DOHH2 (cell line): ENCODE results near the gene PCCA.

Experiments used
- EZH2phosphoT487 ChIP-seq: fragments of 200-600 bp; sonication (generic); IDR thresholded peaks from 2 replicates; pipeline ENCODE4 v1.6.1; 2017; ENCODE audit warnings: borderline replicate concordance, mild to moderate bottlenecking, antibody characterized with exemption, low read length, moderate library complexity, mixed read lengths
- TF ChIP-seq, protein P1 (sequence below): fragments of 200-600 bp; sonication (generic); IDR thresholded peaks from one replicate; pipeline ENCODE4 v1.5.1; 2014; ENCODE audit warnings: antibody characterized with exemption, mild to moderate bottlenecking, low read depth, low read length; ENCODE audit not compliant: poor library complexity, severe bottlenecking

DNA sequence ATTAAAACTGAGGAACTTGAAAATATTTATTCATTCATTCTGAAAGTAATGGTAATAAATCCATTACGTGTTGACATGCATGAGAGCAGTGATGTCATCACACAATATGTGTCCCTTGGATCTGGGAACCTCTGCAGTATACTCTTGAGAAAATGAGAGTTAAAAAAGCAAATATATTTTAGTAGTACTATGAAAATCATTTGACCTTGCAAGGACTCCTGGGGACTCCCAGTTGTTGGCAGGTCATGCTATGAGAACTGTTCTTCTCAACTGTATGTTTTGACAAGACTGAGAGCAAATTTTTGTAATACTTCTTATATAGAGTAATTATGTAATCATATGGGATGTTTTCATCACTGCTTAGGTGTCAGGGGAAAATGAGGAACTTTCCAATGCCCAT lies 249.4 kb downstream of the PCCA start:
- TF ChIP-seq, protein P1, sequence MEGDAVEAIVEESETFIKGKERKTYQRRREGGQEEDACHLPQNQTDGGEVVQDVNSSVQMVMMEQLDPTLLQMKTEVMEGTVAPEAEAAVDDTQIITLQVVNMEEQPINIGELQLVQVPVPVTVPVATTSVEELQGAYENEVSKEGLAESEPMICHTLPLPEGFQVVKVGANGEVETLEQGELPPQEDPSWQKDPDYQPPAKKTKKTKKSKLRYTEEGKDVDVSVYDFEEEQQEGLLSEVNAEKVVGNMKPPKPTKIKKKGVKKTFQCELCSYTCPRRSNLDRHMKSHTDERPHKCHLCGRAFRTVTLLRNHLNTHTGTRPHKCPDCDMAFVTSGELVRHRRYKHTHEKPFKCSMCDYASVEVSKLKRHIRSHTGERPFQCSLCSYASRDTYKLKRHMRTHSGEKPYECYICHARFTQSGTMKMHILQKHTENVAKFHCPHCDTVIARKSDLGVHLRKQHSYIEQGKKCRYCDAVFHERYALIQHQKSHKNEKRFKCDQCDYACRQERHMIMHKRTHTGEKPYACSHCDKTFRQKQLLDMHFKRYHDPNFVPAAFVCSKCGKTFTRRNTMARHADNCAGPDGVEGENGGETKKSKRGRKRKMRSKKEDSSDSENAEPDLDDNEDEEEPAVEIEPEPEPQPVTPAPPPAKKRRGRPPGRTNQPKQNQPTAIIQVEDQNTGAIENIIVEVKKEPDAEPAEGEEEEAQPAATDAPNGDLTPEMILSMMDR = no peak
- TF ChIP-seq EZH2phosphoT487 = no peak
